IMR-90 (cell line): ENCODE data around the gene DYSF. TPM values are rescaled to one million over a fixed set of nuclear protein-coding genes. Genes with fewer than 3 reads are reported as not detected.

ENCODE experiments used
- ATAC-seq: fragments of 200-7000 bp; cut with Tn5 transposase; 2 replicates; pipeline ENCODE4 v1.9.1; 2020; ENCODE audit warnings: low read depth, mild to moderate bottlenecking, moderate library complexity
- BruUV-seq: library from RNA; stranded (reverse); fragments of 400-500 nt; replicated peaks from 2 replicates; lab custom pipeline; 2021; lab: Mats Ljungman, UMichigan
- CTCF ChIA-PET: fragments of 300-600 bp; formaldehyde crosslinking; extraction: SDS; loops from one replicate; lab custom pipeline; 2021; ENCODE audit warnings: antibody characterized with exemption; lab: Yijun Ruan, JAX
- POLR2A ChIA-PET: fragments of 300-600 bp; sonication (Branson Sonifier 250); formaldehyde crosslinking; loops from one replicate; lab custom pipeline; 2022; ENCODE audit warnings: antibody characterized with exemption; ENCODE audit not compliant: unreplicated experiment; lab: Charles Lee
- DNase-seq: peaks from one replicate; pipeline ENCODE4 v3.0.0; 2013
- H2AFZ ChIP-seq: replicated peaks from 2 replicates; pipeline ENCODE3; 2013; ENCODE audit warnings: low read length, mild to moderate bottlenecking; ENCODE audit not compliant: poor library complexity
- H2AK5ac ChIP-seq: 2 replicates; pipeline ENCODE4 v1.6.1; 2013; ENCODE audit warnings: low read depth, low read length, inconsistent platforms
- H2AK9ac ChIP-seq: replicated peaks from 2 replicates; pipeline ENCODE3; 2013; ENCODE audit warnings: mild to moderate bottlenecking, low read depth, low read length, moderate library complexity; ENCODE audit not compliant: poor library complexity
- H2BK120ac ChIP-seq: 2 replicates; pipeline ENCODE4 v1.6.1; 2013; ENCODE audit warnings: low read depth, low read length, inconsistent platforms
- H2BK15ac ChIP-seq: 3 replicates; pipeline ENCODE4 v1.6.1; 2013; ENCODE audit warnings: low read depth, low read length, inconsistent platforms
- H2BK20ac ChIP-seq: 2 replicates; pipeline ENCODE4 v1.6.1; 2013; ENCODE audit warnings: low read depth, mild to moderate bottlenecking, inconsistent platforms, low read length, moderate library complexity
- H2BK5ac ChIP-seq: 2 replicates; pipeline ENCODE4 v1.6.1; 2013; ENCODE audit warnings: mild to moderate bottlenecking, low read depth, low read length, inconsistent platforms; ENCODE audit not compliant: poor library complexity, severe bottlenecking
- H3K14ac ChIP-seq: replicated peaks from 2 replicates; pipeline ENCODE4 v1.6.1; 2013; ENCODE audit warnings: low read depth, low read length, inconsistent platforms
- H3K18ac ChIP-seq: 2 replicates; pipeline ENCODE4 v1.6.1; 2013; ENCODE audit warnings: low read depth, low read length, control low read depth
- H3K23ac ChIP-seq: 2 replicates; pipeline ENCODE4 v1.6.1; 2013; ENCODE audit warnings: low read depth, low read length, inconsistent platforms
- H3K27ac ChIP-seq: 2 replicates; pipeline ENCODE4 v1.5.1; 2013; ENCODE audit warnings: mild to moderate bottlenecking, control low read depth, low read length; ENCODE audit not compliant: insufficient read depth
- H3K27me3 ChIP-seq: 2 replicates; pipeline ENCODE4 v1.6.1; 2013; ENCODE audit warnings: low read length; ENCODE audit not compliant: control insufficient read depth, insufficient read depth
- H3K36me3 ChIP-seq: 2 replicates; pipeline ENCODE4 v1.6.1; 2013; ENCODE audit warnings: low read length, mixed read lengths; ENCODE audit not compliant: control insufficient read depth, insufficient read depth
- H3K4ac ChIP-seq: 2 replicates; pipeline ENCODE4 v1.6.1; 2013; ENCODE audit warnings: low read depth, low read length, inconsistent platforms
- H3K4me1 ChIP-seq: 2 replicates; pipeline ENCODE4 v1.6.1; 2013; ENCODE audit warnings: low read length, mixed read lengths; ENCODE audit not compliant: control insufficient read depth, insufficient read depth
- H3K4me2 ChIP-seq: 2 replicates; pipeline ENCODE4 v1.6.1; 2013; ENCODE audit warnings: low read depth, mild to moderate bottlenecking, control low read depth, low read length, moderate library complexity
- H3K4me3 ChIP-seq: 2 replicates; pipeline ENCODE4 v1.5.1; 2013; ENCODE audit warnings: low read depth, mild to moderate bottlenecking, control low read depth, low read length, moderate library complexity; ENCODE audit not compliant: insufficient read depth
- H3K56ac ChIP-seq: 2 replicates; pipeline ENCODE4 v1.6.1; 2013; ENCODE audit warnings: low read length, inconsistent platforms; ENCODE audit not compliant: insufficient read depth; ENCODE audit errors: extremely low read depth
- H3K79me1 ChIP-seq, 2 experiments: 2 replicates each; pipeline ENCODE4 v1.6.1; 2013; ENCODE audit warnings: low read length in 2 of 2, inconsistent platforms in 1 of 2, low read depth in 1 of 2
- H3K9ac ChIP-seq: 2 replicates; pipeline ENCODE4 v1.6.1; 2013; ENCODE audit warnings: low read depth, low read length, control low read depth
- H3K9me1 ChIP-seq: 2 replicates; pipeline ENCODE4 v1.6.1; 2013; ENCODE audit warnings: low read length, inconsistent platforms; ENCODE audit not compliant: insufficient read depth
- H3K9me3 ChIP-seq: 2 replicates; pipeline ENCODE4 v1.6.1; 2013; ENCODE audit warnings: low read length; ENCODE audit not compliant: control insufficient read depth, insufficient read depth
- H4K20me1 ChIP-seq: 2 replicates; pipeline ENCODE4 v1.6.1; 2013; ENCODE audit warnings: low read length, inconsistent platforms; ENCODE audit not compliant: insufficient read depth
- H4K5ac ChIP-seq: 2 replicates; pipeline ENCODE4 v1.6.1; 2013; ENCODE audit warnings: mild to moderate bottlenecking, low read depth, low read length, control low read depth
- H4K8ac ChIP-seq, 2 experiments: 2 replicates each; pipeline ENCODE4 v1.6.1; 2013; ENCODE audit warnings: low read depth in 2 of 2, low read length in 2 of 2, control low read depth in 1 of 2, inconsistent platforms in 1 of 2
- H4K91ac ChIP-seq: 2 replicates; pipeline ENCODE4 v1.6.1; 2013; ENCODE audit warnings: low read depth, low read length, inconsistent platforms; ENCODE audit not compliant: insufficient read depth
- BHLHE40 ChIP-seq: fragments of 150-350 bp; IDR thresholded peaks from 2 replicates; pipeline ENCODE4 v1.6.1; 2016; ENCODE audit warnings: mild to moderate bottlenecking, low read depth, low read length
- CEBPB ChIP-seq: IDR thresholded peaks from 2 replicates; pipeline ENCODE4 v1.6.1; 2012; ENCODE audit warnings: low read depth, low read length, improper control_type of control experiment
- CHD1 ChIP-seq: IDR thresholded peaks from 2 replicates; pipeline ENCODE4 v1.6.1; 2012; ENCODE audit warnings: low read depth, low read length, improper control_type of control experiment
- FOS ChIP-seq: fragments of 150-350 bp; IDR thresholded peaks from 2 replicates; pipeline ENCODE4 v1.6.1; 2016; ENCODE audit warnings: low read depth, low read length
- MAFK ChIP-seq: IDR thresholded peaks from 2 replicates; pipeline ENCODE4 v1.6.1; 2012; ENCODE audit warnings: low read depth, low read length, improper control_type of control experiment
- MXI1 ChIP-seq: IDR thresholded peaks from 2 replicates; pipeline ENCODE4 v1.6.1; 2012; ENCODE audit warnings: low read depth, mild to moderate bottlenecking, low read length, moderate library complexity, borderline replicate concordance
- NFE2L2 ChIP-seq: fragments of 150-350 bp; IDR thresholded peaks from 2 replicates; pipeline ENCODE4 v1.6.1; 2016; ENCODE audit warnings: low read depth, mild to moderate bottlenecking, low read length
- RCOR1 ChIP-seq: IDR thresholded peaks from 2 replicates; pipeline ENCODE4 v1.6.1; 2012; ENCODE audit warnings: mild to moderate bottlenecking, low read length, improper control_type of control experiment; ENCODE audit not compliant: insufficient replicate concordance
- RFX5 ChIP-seq: IDR thresholded peaks from 2 replicates; pipeline ENCODE4 v1.8.0; 2012; ENCODE audit warnings: low read depth, mild to moderate bottlenecking, low read length, moderate library complexity
- WGBS, 2 experiments: methylation state at CpG; one replicate each; pipeline versions ENCODE4 v1.1.5 to v1.1.7; 2013; ENCODE audit warnings: missing lambda C conversion rate in 2 of 2; ENCODE audit not compliant: insufficient read length in 1 of 2; ENCODE audit errors: extremely low coverage in 2 of 2; 5-methylcytosine and 5-hydroxymethylcytosine counted together
- dilution Hi-C: fragments of 300-500 bp; cut with HindIII; formaldehyde crosslinking; loops from one replicate; pipeline ENCODE4 v1.14.3; 2018; ENCODE audit warnings: low sequenced_read_pairs; ENCODE audit not compliant: unreplicated experiment
- in situ Hi-C: fragments of 300-500 bp; cut with MboI; formaldehyde crosslinking; loops from 3 replicates; pipeline ENCODE4 v1.14.3; 2019; ENCODE audit warnings: low sequenced_read_pairs, inconsistent platforms, mixed read lengths
- intact Hi-C: fragments of 100-400 bp; cut with micrococcal nuclease; formaldehyde crosslinking; loops from 2 replicates; pipeline ENCODE4 v1.10.0; 2022
- polyA plus RNA-seq, 3 experiments: library from polyadenylated mRNA; depleted of rRNA; stranded (reverse); fragments of >200 nt; gene quantifications; 2 replicates each; pipeline ENCODE4 v1.2.3, GENCODE V29; 2012; ENCODE audit warnings: low replicate concordance in 1 of 3
- total RNA-seq: library from RNA; depleted of rRNA; stranded (reverse); fragments of >200 nt; gene quantifications from 2 replicates; pipeline ENCODE4 v1.2.3, GENCODE V29; 2012
- TF ChIP-seq, protein P1 (sequence below): conservative IDR thresholded peaks from 2 replicates; pipeline ENCODE4 v1.5.1; 2012; ENCODE audit warnings: mild to moderate bottlenecking, low read depth, low read length, improper control_type of control experiment

Gene DYSF
- total and polyA plus RNA-seq, 2 of the 4 experiments (the other 2 are of a cell fraction), result 0.09 to 0.18 TPM

DNA sequence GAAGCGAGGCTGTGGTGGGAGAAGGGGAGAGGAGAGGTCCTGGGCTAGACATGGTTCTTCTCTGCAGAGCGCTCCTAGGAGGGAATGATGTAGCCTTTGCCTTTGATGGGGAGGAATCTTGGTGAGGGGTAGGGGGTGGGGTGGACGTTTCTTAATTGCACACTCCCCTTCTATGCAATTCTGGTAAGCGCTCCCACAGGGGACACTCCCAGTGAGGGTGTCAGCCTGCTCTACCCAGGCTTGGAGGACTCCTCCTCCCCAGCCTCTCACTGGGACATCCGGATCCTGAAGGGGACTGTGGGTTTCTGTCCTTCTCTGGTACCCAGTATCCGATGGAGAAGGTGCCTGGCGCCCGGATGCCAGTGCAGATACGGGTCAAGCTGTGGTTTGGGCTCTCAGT, 114.3 kb downstream of the DYSF start:
- Histone ChIP-seq H2AK9ac (no peak overlapping the region), H3K9me3 (no peaks in the 10 kb centered on the region), H3K18ac (no peak overlapping the region), H3K9ac (no peak overlapping the region), H2BK15ac (no peak overlapping the region), H3K14ac (no peak overlapping the region), H3K27ac (no peak overlapping the region), H4K8ac (no peak overlapping the region), H3K56ac (no peak overlapping the region), H4K20me1 (no peaks in the 10 kb centered on the region; the same call in 1 of the 2 replicates), H2AK5ac (no peak overlapping the region), H3K23ac (no peak overlapping the region), H2BK120ac (no peak overlapping the region), H3K4me3 (no peak overlapping the region), H3K36me3 (no peaks in the 10 kb centered on the region), H2AFZ (no peak overlapping the region), H3K4me1 (no peaks in the 10 kb centered on the region), H4K91ac (no peak overlapping the region), H3K4ac (no peak overlapping the region), H2BK5ac (no peak overlapping the region), H3K4me2 (no peak overlapping the region), H3K79me1 (no peaks in the 10 kb centered on the region), H4K5ac (no peak overlapping the region), H3K27me3 (peaks cover 10% of the 10 kb centered on the region), H3K9me1 (no peaks in the 10 kb centered on the region), H2BK20ac (no peak overlapping the region)
- dilution Hi-C loops, result no loop called here
- 80% methylated on average over 1 of the region's 9 CpGs; no CpG with 5 or more reads in 1 of the 2 experiments for WGBS, 2 experiments
- POLR2A ChIA-PET, result no interaction called here
- CTCF ChIA-PET, result no interaction called here
- in situ Hi-C loops, result no loop called here
- ATAC-seq (no peak), DNase-seq (no peak)
- intact Hi-C loops, result no loop called here
- no peak for TF ChIP-seq CEBPB
- TF ChIP-seq CHD1, result no peak
- no peak for TF ChIP-seq MXI1
- TF ChIP-seq RFX5, result no peak
- no peak for TF ChIP-seq NFE2L2
- no peak for TF ChIP-seq RCOR1
- TF ChIP-seq, protein P1, sequence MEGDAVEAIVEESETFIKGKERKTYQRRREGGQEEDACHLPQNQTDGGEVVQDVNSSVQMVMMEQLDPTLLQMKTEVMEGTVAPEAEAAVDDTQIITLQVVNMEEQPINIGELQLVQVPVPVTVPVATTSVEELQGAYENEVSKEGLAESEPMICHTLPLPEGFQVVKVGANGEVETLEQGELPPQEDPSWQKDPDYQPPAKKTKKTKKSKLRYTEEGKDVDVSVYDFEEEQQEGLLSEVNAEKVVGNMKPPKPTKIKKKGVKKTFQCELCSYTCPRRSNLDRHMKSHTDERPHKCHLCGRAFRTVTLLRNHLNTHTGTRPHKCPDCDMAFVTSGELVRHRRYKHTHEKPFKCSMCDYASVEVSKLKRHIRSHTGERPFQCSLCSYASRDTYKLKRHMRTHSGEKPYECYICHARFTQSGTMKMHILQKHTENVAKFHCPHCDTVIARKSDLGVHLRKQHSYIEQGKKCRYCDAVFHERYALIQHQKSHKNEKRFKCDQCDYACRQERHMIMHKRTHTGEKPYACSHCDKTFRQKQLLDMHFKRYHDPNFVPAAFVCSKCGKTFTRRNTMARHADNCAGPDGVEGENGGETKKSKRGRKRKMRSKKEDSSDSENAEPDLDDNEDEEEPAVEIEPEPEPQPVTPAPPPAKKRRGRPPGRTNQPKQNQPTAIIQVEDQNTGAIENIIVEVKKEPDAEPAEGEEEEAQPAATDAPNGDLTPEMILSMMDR, result no peak
- no peak for TF ChIP-seq MAFK
- no peak for TF ChIP-seq BHLHE40
- TF ChIP-seq FOS, result no peak
- BruUV-seq, result no TSS peak
